ENCODE measurements around the gene STK17B. TPM values are rescaled to one million over a fixed set of nuclear protein-coding genes. Genes with fewer than 3 reads are reported as not detected.

The STK17B gene
- total RNA-seq, 2 experiments from 2014 or later: 645 to 648 TPM

- intact Hi-C loops (cut with DNase I, micrococcal nuclease): loop anchor here (5.0 to 10.0 kb wide), 4 partner anchors 104 to 1131 kb away; no protein-coding TSS in a partner anchor
- Mint-ChIP-seq H3K4me1 (ENCODE audit: low read depth) (peaks cover 60% of the 10 kb centered on the region), H3K9me3 (no peaks in the 10 kb centered on the region), H3K27me3 (peaks cover 8% of the 10 kb centered on the region), H3K4me3 (peak overlapping the region; percentile 86), H3K36me3 (ENCODE audit: low read depth) (peaks cover 33% of the 10 kb centered on the region), H3K27ac (peak overlapping the region; percentile 85)
- peaks cover 60% of the 10 kb centered on the region for H3K4me1 ChIP-seq (ENCODE audit: insufficient read depth, low read length)
- H3K27me3 ChIP-seq (ENCODE audit: control insufficient read depth in 1 of 2, insufficient read depth in 2 of 2, low read length in 2 of 2): no peaks in the 10 kb centered on the region
- peak overlapping the region; percentile 20 to 89 for H3K27ac ChIP-seq (ENCODE audit: low read depth in 1 of 2, low read length in 2 of 2)
- ATAC-seq (ENCODE audit: poor library complexity): no peak
- peak overlapping the region; percentile 69 for H3K4me3 ChIP-seq (ENCODE audit: low read length)
- ChIA-PET POLR2A (interaction anchor here (1.0 to 5.0 kb wide), 6 partner anchors 8 to 88 kb away, joined by 3 to 126 read pairs (median 17); no protein-coding TSS in a partner anchor), CTCF (no interaction called here)
- no peak for DNase-seq
- peaks cover 9% of the 10 kb centered on the region for H3K36me3 ChIP-seq (ENCODE audit: insufficient read depth, low read length)
- TF ChIP-seq CTCF (IDR thresholded peaks at IDR 0.05): no peak
- H3K9me3 ChIP-seq (ENCODE audit: control insufficient read depth in 1 of 2, insufficient read depth in 1 of 2, low read length in 2 of 2): no peaks in the 10 kb centered on the region
Observed at GRCh38 chr2:196173505-196173904, 2.1 kb upstream of the STK17B start.

GRCh38 chr2:196172951-196173350, 1.6 kb upstream of the STK17B start:
- no peak for TF ChIP-seq CTCF (IDR thresholded peaks at IDR 0.05)
- Mint-ChIP-seq H3K27me3 (peaks cover 8% of the 10 kb centered on the region), H3K4me3 (peak overlapping the region; percentile 86), H3K27ac (peak overlapping the region; percentile 85), H3K4me1 (ENCODE audit: low read depth) (peaks cover 55% of the 10 kb centered on the region), H3K36me3 (ENCODE audit: low read depth) (peaks cover 39% of the 10 kb centered on the region), H3K9me3 (no peaks in the 10 kb centered on the region)
- Histone ChIP-seq H3K4me1 (ENCODE audit: insufficient read depth, low read length) (peaks cover 54% of the 10 kb centered on the region), H3K27ac (ENCODE audit: low read depth in 1 of 2, low read length in 2 of 2) (peak overlapping the region; percentile 20 to 89), H3K27me3 (ENCODE audit: control insufficient read depth in 1 of 2, insufficient read depth in 2 of 2, low read length in 2 of 2) (no peaks in the 10 kb centered on the region), H3K4me3 (ENCODE audit: low read length) (peak overlapping the region; percentile 69), H3K36me3 (ENCODE audit: insufficient read depth, low read length) (peaks cover 12% of the 10 kb centered on the region), H3K9me3 (ENCODE audit: control insufficient read depth in 1 of 2, insufficient read depth in 1 of 2, low read length in 2 of 2) (no peaks in the 10 kb centered on the region)
- ChIA-PET POLR2A (interaction anchor here (1.0 to 5.0 kb wide), 9 partner anchors 8 to 88 kb away, joined by 3 to 126 read pairs (median 31); no protein-coding TSS in a partner anchor), CTCF (no interaction called here)
- peak in 1 of 14 experiments; percentile 36 for DNase-seq
- ATAC-seq (ENCODE audit: poor library complexity): no peak
- intact Hi-C loops (cut with DNase I, micrococcal nuclease): loop anchor here (5.0 to 10.0 kb wide), 4 partner anchors 104 to 1132 kb away; no protein-coding TSS in a partner anchor

GRCh38 chr2:196171946-196172345, 568 bp upstream of the STK17B start:
- Mint-ChIP-seq H3K9me3 (no peaks in the 10 kb centered on the region), H3K4me3 (peak overlapping the region; percentile 86), H3K4me1 (ENCODE audit: low read depth) (peaks cover 47% of the 10 kb centered on the region), H3K27me3 (peaks cover 8% of the 10 kb centered on the region), H3K36me3 (ENCODE audit: low read depth) (peaks cover 49% of the 10 kb centered on the region), H3K27ac (peak overlapping the region; percentile 85)
- peaks cover 46% of the 10 kb centered on the region for H3K4me1 ChIP-seq (ENCODE audit: insufficient read depth, low read length)
- CTCF ChIA-PET: no interaction called here
- no peak for TF ChIP-seq CTCF (IDR thresholded peaks at IDR 0.05)
- no peaks in the 10 kb centered on the region for H3K9me3 ChIP-seq (ENCODE audit: control insufficient read depth in 1 of 2, insufficient read depth in 1 of 2, low read length in 2 of 2)
- DNase-seq (no peak), ATAC-seq (ENCODE audit: poor library complexity) (peak; percentile 4)
- H3K36me3 ChIP-seq (ENCODE audit: insufficient read depth, low read length): peaks cover 17% of the 10 kb centered on the region
- POLR2A ChIA-PET: interaction anchor here (0.7 to 5.0 kb wide), 27 partner anchors 11 to 515 kb away, joined by 3 to 126 read pairs (median 24); partner anchors contain the start of genes DNAH7 and SLC39A10
- H3K27me3 ChIP-seq (ENCODE audit: control insufficient read depth in 1 of 2, insufficient read depth in 2 of 2, low read length in 2 of 2): no peaks in the 10 kb centered on the region
- H3K4me3 ChIP-seq (ENCODE audit: low read length): peak overlapping the region; percentile 69
- H3K27ac ChIP-seq (ENCODE audit: low read depth in 1 of 2, low read length in 2 of 2): peak overlapping the region; percentile 58 to 89
- intact Hi-C loops (cut with DNase I, micrococcal nuclease): loop anchor here (1.0 to 10.0 kb wide), 5 partner anchors 9 to 1133 kb away; no protein-coding TSS in a partner anchor
